GM12878 (cell line): ENCODE measurements around the gene KCNS1.

Experiments used
- NR2C2 ChIP-seq: IDR thresholded peaks from 2 replicates; pipeline ENCODE4 v1.6.1; 2011; ENCODE audit warnings: borderline replicate concordance, low read depth; ENCODE audit not compliant: control insufficient read depth, insufficient read length
- SMC3 ChIP-seq: IDR thresholded peaks from 2 replicates; pipeline ENCODE4 v1.6.1; 2011; ENCODE audit warnings: low read length, improper control_type of control experiment, borderline replicate concordance
- SRF ChIP-seq, 2 experiments: IDR thresholded peaks; 2 replicates each; pipeline ENCODE4 v1.6.1; 2011; ENCODE audit warnings: low read depth in 2 of 2, low read length in 2 of 2, mild to moderate bottlenecking in 1 of 2, moderate library complexity in 1 of 2
- TCF3 ChIP-seq: IDR thresholded peaks from 2 replicates; pipeline ENCODE4 v1.6.1; 2012; ENCODE audit warnings: low read depth, mild to moderate bottlenecking, low read length, borderline replicate concordance; ENCODE audit not compliant: insufficient read depth
- TF ChIP-seq, protein P1 (sequence below), 3 experiments: IDR thresholded peaks in 2 of 3; conservative IDR thresholded peaks in 1 of 3; 2 replicates each; pipeline ENCODE4 v1.5.1; 2011; ENCODE audit warnings: low read depth in 3 of 3, low read length in 3 of 3, mild to moderate bottlenecking in 3 of 3, control low read depth in 2 of 3, moderate library complexity in 2 of 3, inconsistent platforms in 1 of 3, mixed read lengths in 1 of 3; ENCODE audit not compliant: control insufficient read depth in 2 of 3, insufficient read depth in 1 of 3; ENCODE audit errors: extremely low read depth in 1 of 3

GRCh38 chr20:45077559-45077958, 23.4 kb downstream of the KCNS1 start:
- TF ChIP-seq, protein P1, sequence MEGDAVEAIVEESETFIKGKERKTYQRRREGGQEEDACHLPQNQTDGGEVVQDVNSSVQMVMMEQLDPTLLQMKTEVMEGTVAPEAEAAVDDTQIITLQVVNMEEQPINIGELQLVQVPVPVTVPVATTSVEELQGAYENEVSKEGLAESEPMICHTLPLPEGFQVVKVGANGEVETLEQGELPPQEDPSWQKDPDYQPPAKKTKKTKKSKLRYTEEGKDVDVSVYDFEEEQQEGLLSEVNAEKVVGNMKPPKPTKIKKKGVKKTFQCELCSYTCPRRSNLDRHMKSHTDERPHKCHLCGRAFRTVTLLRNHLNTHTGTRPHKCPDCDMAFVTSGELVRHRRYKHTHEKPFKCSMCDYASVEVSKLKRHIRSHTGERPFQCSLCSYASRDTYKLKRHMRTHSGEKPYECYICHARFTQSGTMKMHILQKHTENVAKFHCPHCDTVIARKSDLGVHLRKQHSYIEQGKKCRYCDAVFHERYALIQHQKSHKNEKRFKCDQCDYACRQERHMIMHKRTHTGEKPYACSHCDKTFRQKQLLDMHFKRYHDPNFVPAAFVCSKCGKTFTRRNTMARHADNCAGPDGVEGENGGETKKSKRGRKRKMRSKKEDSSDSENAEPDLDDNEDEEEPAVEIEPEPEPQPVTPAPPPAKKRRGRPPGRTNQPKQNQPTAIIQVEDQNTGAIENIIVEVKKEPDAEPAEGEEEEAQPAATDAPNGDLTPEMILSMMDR (IDR thresholded peaks at IDR 0.05 in 2 of 3, conservative IDR thresholded peaks at IDR 0.05 in 1 of 3; ENCODE audit: control insufficient read depth in 2 of 3, extremely low read depth in 1 of 3, insufficient read depth in 1 of 3, low read depth in 3 of 3, low read length in 3 of 3) = no peak
- TF ChIP-seq SMC3 = no peak
- TF ChIP-seq TCF3 = no peak
- no peak for TF ChIP-seq NR2C2
- no peak for TF ChIP-seq SRF (IDR thresholded peaks at IDR 0.05; ENCODE audit: low read depth in 2 of 2, low read length in 2 of 2)
